ENCODE data around the gene ATP23.
A peak's percentile ranks its signal among the peaks of the same experiment; 100 is the strongest.

ATP23 gene

GRCh38 chr12:57909056-57909455, 32.3 kb upstream of the ATP23 start:
- DNase-seq, result no peak

- no peak for DNase-seq
Measured at GRCh38 chr12:57909611-57910010, 31.8 kb upstream of the ATP23 start.

- no peak for DNase-seq
Measured at GRCh38 chr12:57918147-57918546, 23.2 kb upstream of the ATP23 start.

DNA sequence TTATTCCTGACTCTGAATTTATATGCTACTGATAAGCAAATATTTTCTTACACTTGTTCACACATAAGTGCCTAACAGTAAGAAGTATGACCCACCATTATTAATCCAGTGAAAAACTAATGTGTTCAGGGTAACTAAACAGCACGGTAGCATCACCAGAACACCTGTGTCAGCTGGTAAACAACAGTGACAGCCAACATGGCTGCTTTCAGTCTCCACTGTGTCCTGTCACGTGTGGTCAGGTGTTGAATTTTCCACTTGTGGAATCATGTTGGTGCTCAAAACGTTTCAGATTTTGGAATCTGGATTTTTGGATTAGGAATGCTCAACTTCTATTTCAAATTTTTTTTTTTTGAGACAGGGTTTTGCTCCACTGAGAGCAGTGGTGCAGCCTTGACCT, 14.3 kb upstream of the ATP23 start:
- DNase-seq, result no peak

DNA sequence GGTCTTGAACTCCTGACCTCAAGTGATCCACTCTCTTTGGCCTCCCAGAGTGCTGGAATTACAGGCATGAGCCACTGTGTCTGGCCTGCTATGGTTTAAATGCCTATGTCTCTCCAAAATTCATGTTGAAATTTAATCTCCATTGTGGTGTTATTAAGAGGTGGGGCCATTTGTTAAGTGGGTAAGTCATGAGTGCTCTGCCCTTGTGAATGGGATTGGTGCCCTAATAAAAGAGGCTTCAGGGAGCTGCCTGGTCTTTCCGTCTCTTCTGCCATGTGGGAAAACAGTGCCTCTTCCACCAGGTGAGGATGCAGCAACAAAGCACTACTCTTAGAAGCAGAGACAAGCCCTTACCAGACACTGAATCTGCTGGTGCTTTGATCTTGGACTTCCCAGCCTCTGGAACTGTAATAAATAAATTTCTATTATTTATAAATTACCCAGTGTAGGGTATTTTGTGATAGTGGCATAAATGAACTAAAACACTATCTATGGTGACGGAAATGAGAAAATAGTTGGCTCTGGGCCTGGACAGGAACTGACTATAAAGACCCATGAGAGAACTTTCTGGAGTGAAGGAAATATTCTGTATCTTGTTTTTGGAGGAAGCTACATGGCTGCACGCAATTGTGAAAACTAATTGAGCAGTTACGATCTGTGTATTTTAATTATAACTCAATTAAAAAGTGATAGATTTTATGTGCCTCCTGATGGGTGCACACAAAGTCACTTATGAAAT, 12.1 kb upstream of the ATP23 start:
- no peak for DNase-seq

GRCh38 chr12:57934819-57935218, 6.5 kb upstream of the ATP23 start:
- no peak for DNase-seq

DNA sequence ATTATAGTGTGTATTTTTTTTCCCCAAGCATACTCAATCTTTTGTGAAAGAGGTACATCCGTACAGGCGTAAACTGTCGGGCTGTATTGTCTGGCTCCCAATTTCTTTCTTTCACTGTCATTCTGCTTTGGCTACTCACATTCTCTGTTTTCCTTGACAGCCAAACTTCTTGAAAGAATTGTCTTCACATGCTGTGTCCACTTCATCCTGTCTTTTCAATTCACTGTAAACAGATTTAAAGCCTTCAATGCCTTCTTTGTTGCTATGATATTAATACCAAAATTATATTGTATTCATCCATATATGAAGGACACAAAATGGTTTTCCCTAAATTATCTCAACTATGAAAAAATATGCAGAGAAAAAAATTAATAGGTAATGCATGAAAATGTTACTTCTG, 6.0 kb upstream of the ATP23 start:
- no peak for DNase-seq

GRCh38 chr12:57935839-57936512, 5.4 kb upstream of the ATP23 start:
- DNase-seq, result peak; percentile 91 to 92

GRCh38 chr12:57936513-57936883, 4.9 kb upstream of the ATP23 start:
- no peak for DNase-seq

- no peak for DNase-seq
Measured at GRCh38 chr12:57939291-57939690, 2.1 kb upstream of the ATP23 start.

GRCh38 chr12:57940052-57940914, 1.1 kb upstream of the ATP23 start:
- no peak for DNase-seq

GRCh38 chr12:57940915-57941164, 527 bp upstream of the ATP23 start:
- no peak for DNase-seq

DNA sequence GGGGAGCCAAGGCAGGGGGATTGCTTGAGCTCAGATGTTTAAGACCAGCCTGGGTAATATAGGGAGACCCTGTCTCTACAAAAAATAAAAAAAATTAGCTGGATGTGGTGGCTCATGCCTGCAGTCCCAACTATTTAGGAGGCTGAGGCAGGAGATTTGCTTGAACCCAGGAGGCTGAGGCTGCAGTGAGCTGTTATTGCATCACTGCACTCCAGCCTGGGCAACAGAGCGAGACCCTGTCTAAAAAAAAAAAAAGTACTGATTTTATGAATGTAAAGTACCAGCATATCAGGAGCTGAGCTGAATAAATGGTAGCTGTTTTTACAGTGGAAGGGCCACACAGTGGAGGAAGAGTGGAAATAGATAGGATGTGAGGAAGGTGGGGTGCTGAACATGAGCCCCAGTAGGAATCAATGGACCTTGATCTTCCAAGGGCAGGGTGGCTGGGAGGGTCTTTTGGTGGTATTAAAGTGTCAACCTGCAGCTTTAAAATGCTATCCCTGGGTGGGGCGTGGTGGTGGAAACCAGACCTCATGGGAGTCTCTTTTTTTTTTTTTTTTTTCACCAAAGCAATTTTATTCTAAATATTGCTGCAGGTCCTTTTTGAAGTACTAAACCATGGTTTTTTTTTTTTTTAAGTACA, 2.2 kb downstream of the ATP23 start:
- no peak for DNase-seq

DNA sequence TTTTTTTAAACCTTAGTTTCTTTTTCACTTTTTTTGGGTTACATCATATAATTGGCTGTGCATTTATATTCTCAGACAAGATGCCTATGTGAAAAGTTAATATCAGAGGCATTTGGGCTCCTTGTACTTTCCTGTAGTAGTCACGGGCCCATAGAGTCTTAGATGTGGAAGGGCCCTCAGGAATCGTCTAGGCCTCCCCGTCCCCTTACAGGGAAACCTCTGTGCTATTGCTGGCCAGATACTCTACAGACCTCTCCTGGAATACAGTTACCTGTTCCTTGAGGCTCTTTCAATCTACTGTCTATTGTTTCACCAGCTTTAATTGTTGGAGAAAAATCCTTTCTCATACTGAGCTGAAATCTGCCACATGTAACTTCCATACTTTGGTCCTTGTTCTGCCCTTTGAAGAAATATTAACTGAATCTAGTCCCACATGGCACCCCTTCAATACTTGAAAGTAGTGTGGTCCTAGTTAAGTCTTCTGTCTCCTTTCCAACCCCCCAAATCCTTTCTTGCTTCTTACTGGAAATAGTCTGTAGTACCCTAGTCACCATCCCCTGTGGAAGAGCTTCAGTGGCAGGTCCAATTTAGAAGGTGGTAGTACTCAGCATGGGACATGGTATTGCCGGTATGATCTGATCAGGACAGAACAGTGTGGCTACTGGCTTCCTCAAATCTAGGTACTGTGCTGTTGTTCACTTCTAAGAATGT, 3.1 kb downstream of the ATP23 start:
- no peak for DNase-seq

GRCh38 chr12:57952766-57953165, 11.4 kb downstream of the ATP23 start:
- DNase-seq, result no peak

DNA sequence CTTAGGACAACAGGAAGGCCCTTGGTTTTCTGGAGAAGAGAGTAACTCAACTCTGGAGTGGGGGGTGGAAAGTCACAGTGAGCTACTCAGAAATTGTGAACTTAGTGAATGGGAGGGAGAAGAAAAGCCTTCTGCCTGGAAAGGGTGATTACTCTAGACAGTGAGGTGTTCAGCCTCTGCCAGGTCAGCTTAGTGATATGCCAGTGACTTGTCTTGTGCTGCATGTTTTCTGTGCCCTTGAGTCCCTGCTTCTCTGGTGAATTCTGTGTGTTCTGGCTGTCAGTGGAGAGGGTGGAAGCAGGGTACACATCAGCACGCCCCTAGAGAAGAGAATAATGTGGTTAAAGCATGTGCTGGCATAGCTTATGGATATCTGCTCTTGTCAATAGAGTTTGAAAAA, 13.4 kb downstream of the ATP23 start:
- no peak for DNase-seq

- no peak for DNase-seq
Measured at GRCh38 chr12:57958061-57958657, 16.8 kb downstream of the ATP23 start.

DNA sequence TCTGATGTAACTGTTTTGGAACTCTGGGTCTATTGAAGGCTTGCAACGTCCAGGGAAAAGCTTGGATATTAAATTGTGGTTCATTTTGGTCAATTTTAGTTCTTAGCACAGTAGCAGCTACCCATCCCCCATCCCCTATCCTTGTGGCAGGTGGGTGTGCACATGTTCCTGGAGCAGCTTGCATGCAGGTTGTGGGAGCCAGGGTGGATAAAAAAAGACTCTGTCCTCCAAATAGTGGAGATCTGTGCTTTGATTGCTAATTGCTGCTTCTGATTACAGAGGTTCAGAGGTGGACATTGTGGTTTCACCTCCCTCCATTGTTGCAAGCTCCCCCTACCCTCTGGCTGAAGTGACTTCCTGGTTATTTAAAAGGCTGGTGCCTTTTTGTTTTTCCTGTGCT, 23.1 kb downstream of the ATP23 start:
- DNase-seq, result no peak

DNA sequence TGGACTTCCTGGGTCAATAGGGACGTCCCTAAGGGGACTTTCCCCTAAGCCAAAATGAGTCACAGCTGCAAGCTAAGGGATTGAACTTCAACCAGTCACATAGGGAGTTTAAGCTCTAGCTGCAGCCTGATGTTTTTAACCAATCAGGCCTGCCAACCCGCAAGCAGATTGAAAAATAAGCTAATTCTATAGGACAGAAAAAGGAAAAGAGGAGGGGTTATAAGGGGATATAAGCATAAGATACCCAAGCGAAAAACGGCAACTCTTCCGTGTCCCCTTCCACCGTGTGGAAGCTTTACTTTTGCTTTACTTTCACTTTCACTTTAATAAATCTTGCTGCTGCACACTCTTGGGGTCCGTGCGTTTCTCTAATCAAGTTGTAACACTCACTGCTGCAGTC, 24.4 kb downstream of the ATP23 start:
- no peak for DNase-seq

DNA sequence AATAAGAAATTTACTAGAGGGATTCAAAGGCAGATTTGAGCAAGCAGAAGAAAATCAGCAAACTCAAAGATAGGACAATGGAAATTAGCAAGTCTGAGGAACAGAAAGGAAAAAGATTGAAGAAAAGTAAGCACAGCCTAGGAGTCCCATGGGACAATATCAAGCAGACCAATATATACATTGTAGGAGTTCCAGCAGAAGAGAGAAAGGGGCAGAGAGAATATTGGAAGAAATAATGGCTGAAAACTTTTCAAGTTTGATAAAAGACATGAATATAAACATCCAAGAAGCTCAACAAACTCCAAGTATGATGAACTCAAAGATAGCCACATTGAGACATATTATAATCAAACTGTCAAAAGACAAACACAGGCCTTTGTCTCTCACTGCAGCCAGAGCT, 25.2 kb downstream of the ATP23 start:
- DNase-seq, result no peak

- DNase-seq, result peak in 1 of 2 experiments; percentile 26
Measured at GRCh38 chr12:57983146-57983857, 41.9 kb downstream of the ATP23 start.

Measured in activated T-cell treated with anti-CD3 and anti-CD28 coated beads, Interleukin-2, amount 50 U/mL, for 48 hours (primary cell).